ENCODE data around the gene KIF16B.

DNA sequence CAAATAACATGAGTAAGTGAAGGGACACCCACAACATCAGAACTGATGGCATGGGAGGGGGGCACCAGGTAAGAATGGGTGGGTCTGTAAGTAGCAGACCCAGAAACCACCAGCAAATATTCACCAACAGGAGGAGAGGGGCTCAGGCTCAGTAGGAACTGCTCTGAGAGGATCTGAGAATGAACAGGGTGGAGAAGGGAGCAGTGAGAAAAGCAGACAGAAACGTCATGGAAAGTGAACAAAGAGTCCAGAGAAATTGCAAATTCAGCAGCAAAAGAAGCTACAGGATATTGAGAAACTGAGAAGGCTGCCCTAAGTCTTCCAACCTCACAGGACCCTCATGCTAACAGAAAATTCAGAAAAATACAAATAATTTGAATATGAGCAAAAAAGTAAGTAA, 121.3 kb downstream of the KIF16B start:
- TF ChIP-seq, protein P1, sequence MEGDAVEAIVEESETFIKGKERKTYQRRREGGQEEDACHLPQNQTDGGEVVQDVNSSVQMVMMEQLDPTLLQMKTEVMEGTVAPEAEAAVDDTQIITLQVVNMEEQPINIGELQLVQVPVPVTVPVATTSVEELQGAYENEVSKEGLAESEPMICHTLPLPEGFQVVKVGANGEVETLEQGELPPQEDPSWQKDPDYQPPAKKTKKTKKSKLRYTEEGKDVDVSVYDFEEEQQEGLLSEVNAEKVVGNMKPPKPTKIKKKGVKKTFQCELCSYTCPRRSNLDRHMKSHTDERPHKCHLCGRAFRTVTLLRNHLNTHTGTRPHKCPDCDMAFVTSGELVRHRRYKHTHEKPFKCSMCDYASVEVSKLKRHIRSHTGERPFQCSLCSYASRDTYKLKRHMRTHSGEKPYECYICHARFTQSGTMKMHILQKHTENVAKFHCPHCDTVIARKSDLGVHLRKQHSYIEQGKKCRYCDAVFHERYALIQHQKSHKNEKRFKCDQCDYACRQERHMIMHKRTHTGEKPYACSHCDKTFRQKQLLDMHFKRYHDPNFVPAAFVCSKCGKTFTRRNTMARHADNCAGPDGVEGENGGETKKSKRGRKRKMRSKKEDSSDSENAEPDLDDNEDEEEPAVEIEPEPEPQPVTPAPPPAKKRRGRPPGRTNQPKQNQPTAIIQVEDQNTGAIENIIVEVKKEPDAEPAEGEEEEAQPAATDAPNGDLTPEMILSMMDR (IDR thresholded peaks at IDR 0.05), result no peak
- TF ChIP-seq ZFX (IDR thresholded peaks at IDR 0.05; ENCODE audit: borderline replicate concordance), result no peak
